PC-9 (cell line): ENCODE results near the gene CILP2. TPM values are rescaled to one million over a fixed set of nuclear protein-coding genes. Genes with fewer than 3 reads are reported as not detected.
A peak's percentile ranks its signal among the peaks of the same experiment; 100 is the strongest.

Experiments
- BruUV-seq: library from RNA; stranded (reverse); fragments of 400-500 nt; replicated peaks from 2 replicates; lab custom pipeline; 2021; lab: Mats Ljungman, UMichigan
- CTCF ChIA-PET: fragments of 300-600 bp; sonication (Branson Sonifier 250); formaldehyde crosslinking; loops from one replicate; lab custom pipeline; 2022; ENCODE audit warnings: antibody characterized with exemption; lab: Charles Lee
- POLR2A ChIA-PET: fragments of 300-600 bp; sonication (Branson Sonifier 250); formaldehyde crosslinking; loops from one replicate; lab custom pipeline; 2022; ENCODE audit warnings: antibody characterized with exemption; ENCODE audit not compliant: unreplicated experiment; lab: Charles Lee
- DNase-seq, 2 experiments: peaks; one replicate each; pipeline versions ENCODE4 v3.0.0 to v3.0.0-alpha.2; 2015 to 2022; ENCODE audit warnings: mixed read lengths in 1 of 2
- H2AFZ ChIP-seq: fragments of 200-600 bp; sonication (generic); 2 replicates; pipeline ENCODE4 v1.8.1; 2017; ENCODE audit warnings: antibody characterized with exemption
- H3F3A ChIP-seq: fragments of 200-600 bp; sonication (generic); 2 replicates; pipeline ENCODE4 v1.8.1; 2017; ENCODE audit warnings: antibody characterized with exemption, mild to moderate bottlenecking, low read depth; ENCODE audit not compliant: insufficient read depth
- H3K27ac ChIP-seq: fragments of 200-600 bp; sonication (generic); 2 replicates; pipeline ENCODE4 v1.6.1; 2016; ENCODE audit warnings: mixed run types
- H3K27me3 ChIP-seq: fragments of 200-600 bp; sonication (generic); 2 replicates; pipeline ENCODE4 v1.6.1; 2016; ENCODE audit warnings: low read depth, mixed run types; ENCODE audit not compliant: insufficient read depth
- H3K36me3 ChIP-seq: fragments of 200-600 bp; sonication (generic); 2 replicates; pipeline ENCODE4 v1.6.1; 2016; ENCODE audit warnings: low read depth, mixed run types
- H3K4me1 ChIP-seq: fragments of 200-600 bp; sonication (generic); replicated peaks from 2 replicates; pipeline ENCODE4 v1.6.1; 2016; ENCODE audit warnings: mixed run types; ENCODE audit not compliant: insufficient read depth
- H3K4me2 ChIP-seq: fragments of 200-600 bp; sonication (generic); 2 replicates; pipeline ENCODE4 v1.6.1; 2017; ENCODE audit warnings: mixed run types
- H3K4me3 ChIP-seq: fragments of 200-600 bp; sonication (generic); 2 replicates; pipeline ENCODE4 v1.6.1; 2016; ENCODE audit warnings: mixed run types
- H3K79me2 ChIP-seq: fragments of 200-600 bp; sonication (generic); 2 replicates; pipeline ENCODE4 v1.6.1; 2017; ENCODE audit warnings: low read depth, mixed run types
- H3K9me2 ChIP-seq: fragments of 200-600 bp; sonication (generic); 2 replicates; pipeline ENCODE4 v1.8.1; 2017; ENCODE audit warnings: mild to moderate bottlenecking; ENCODE audit not compliant: insufficient read depth
- H3K9me3 ChIP-seq: fragments of 200-600 bp; sonication (generic); 2 replicates; pipeline ENCODE4 v1.8.1; 2016; ENCODE audit warnings: low read depth; ENCODE audit not compliant: insufficient read depth
- H4K20me1 ChIP-seq: fragments of 200-600 bp; sonication (generic); 2 replicates; pipeline ENCODE4 v1.8.1; 2017; ENCODE audit not compliant: insufficient read depth
- EZH2 ChIP-seq: fragments of 200-600 bp; sonication (generic); IDR thresholded peaks from 2 replicates; pipeline ENCODE4 v1.8.0; 2017; ENCODE audit warnings: antibody characterized with exemption, low read depth
- intact Hi-C: fragments of 100-400 bp; cut with micrococcal nuclease; formaldehyde crosslinking; loops from one replicate; pipeline ENCODE4 v1.10.0; 2022; ENCODE audit not compliant: unreplicated experiment
- total RNA-seq: library from RNA; stranded (reverse); gene quantifications from 2 replicates; pipeline ENCODE4 v1.2.3, GENCODE V29; 2021
- TF ChIP-seq, protein P1 (sequence below): fragments of 200-600 bp; sonication (generic); conservative IDR thresholded peaks from 2 replicates; pipeline ENCODE4 v1.6.1; 2017; ENCODE audit warnings: mixed run types, antibody characterized with exemption, mild to moderate bottlenecking, moderate library complexity

CILP2 gene
- total RNA-seq, 1 experiment from 2014 or later = 1.1 TPM

GRCh38 chr19:19504754-19505668 is 33.1 kb upstream of the CILP2 start:
- POLR2A ChIA-PET = no interaction called here
- intact Hi-C loops = no loop called here

DNA sequence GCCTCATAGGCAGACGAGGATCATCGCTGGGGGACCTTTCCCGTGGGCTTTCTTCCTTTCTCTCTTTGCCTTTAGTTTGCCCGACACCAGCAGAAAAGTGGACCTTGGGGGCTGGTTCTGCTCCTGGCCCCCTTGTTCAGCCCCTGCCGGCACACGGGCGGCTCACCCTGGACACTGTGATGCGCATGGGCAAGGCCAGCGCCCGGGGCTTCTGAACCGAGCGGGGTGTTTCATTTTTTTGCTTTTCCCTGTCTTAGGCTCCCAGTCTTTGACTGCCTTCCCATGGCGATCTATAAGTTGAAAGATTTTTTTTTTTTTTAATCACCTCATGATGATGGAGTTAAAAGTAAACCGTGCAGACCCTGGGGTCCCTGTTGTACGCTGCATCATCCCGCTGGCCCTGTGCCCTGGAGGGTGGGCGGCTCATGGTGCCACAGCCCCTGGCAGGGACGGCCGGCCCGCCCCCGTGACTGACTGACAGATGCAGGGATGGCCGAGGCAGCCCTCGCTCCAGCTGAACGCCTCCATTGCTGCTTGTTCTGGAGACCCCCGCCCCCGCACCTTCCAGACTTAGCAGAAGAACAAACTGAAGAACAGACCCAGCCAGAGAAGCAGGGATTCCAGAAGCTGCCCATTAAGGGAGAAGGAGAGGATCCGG is 32.3 kb upstream of the CILP2 start:
- no peak overlapping the region for H2AFZ ChIP-seq
- TSS peak; percentile 11 for BruUV-seq
- H3K79me2 ChIP-seq = no peaks in the 10 kb centered on the region
- H3F3A ChIP-seq = peaks cover 38% of the 10 kb centered on the region; the same call in 1 of the 2 replicates
- DNase-seq = no peak
- TF ChIP-seq, protein P1, sequence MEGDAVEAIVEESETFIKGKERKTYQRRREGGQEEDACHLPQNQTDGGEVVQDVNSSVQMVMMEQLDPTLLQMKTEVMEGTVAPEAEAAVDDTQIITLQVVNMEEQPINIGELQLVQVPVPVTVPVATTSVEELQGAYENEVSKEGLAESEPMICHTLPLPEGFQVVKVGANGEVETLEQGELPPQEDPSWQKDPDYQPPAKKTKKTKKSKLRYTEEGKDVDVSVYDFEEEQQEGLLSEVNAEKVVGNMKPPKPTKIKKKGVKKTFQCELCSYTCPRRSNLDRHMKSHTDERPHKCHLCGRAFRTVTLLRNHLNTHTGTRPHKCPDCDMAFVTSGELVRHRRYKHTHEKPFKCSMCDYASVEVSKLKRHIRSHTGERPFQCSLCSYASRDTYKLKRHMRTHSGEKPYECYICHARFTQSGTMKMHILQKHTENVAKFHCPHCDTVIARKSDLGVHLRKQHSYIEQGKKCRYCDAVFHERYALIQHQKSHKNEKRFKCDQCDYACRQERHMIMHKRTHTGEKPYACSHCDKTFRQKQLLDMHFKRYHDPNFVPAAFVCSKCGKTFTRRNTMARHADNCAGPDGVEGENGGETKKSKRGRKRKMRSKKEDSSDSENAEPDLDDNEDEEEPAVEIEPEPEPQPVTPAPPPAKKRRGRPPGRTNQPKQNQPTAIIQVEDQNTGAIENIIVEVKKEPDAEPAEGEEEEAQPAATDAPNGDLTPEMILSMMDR = no peak
- no peak for TF ChIP-seq EZH2
- H3K4me3 ChIP-seq = no peak overlapping the region
- no peak overlapping the region for H3K4me2 ChIP-seq
- 0 out of 2 replicates have a peak, but pooled peaks cover 14% of the 10 kb centered on the region for H3K36me3 ChIP-seq
- CTCF ChIA-PET = no interaction called here
- intact Hi-C loops = no loop called here
- peaks cover 8% of the 10 kb centered on the region; the same call in 1 of the 2 replicates for H4K20me1 ChIP-seq
- POLR2A ChIA-PET = no interaction called here
- H3K4me1 ChIP-seq = no peaks in the 10 kb centered on the region
- no peaks in the 10 kb centered on the region for H3K27me3 ChIP-seq
- no peaks in the 10 kb centered on the region for H3K9me2 ChIP-seq
- no peak overlapping the region for H3K27ac ChIP-seq
- H3K9me3 ChIP-seq = no peaks in the 10 kb centered on the region

More at GRCh38 chr19:19504754-19505668, 33.1 kb upstream of the CILP2 start:
- H3K27me3 ChIP-seq = no peaks in the 10 kb centered on the region
- DNase-seq = no peak
- no peaks in the 10 kb centered on the region for H3K9me3 ChIP-seq
- CTCF ChIA-PET = no interaction called here
- no peak overlapping the region for H3K4me3 ChIP-seq
- no peak overlapping the region for H3K4me2 ChIP-seq
- H3F3A ChIP-seq = peaks cover 34% of the 10 kb centered on the region; the same call in 1 of the 2 replicates
- no TSS peak for BruUV-seq
- H3K36me3 ChIP-seq = 0 out of 2 replicates have a peak, but pooled peaks cover 19% of the 10 kb centered on the region
- H3K4me1 ChIP-seq = no peaks in the 10 kb centered on the region
- no peaks in the 10 kb centered on the region for H3K9me2 ChIP-seq
- H2AFZ ChIP-seq = no peak overlapping the region
- H4K20me1 ChIP-seq = peaks cover 8% of the 10 kb centered on the region; the same call in 1 of the 2 replicates
- H3K27ac ChIP-seq = no peak overlapping the region
- TF ChIP-seq EZH2 = no peak
- TF ChIP-seq, protein P1 = no peak
- no peaks in the 10 kb centered on the region for H3K79me2 ChIP-seq

- H3K79me2 ChIP-seq = no peaks in the 10 kb centered on the region
- H4K20me1 ChIP-seq = peaks cover 8% of the 10 kb centered on the region; the same call in 1 of the 2 replicates
- H3K27me3 ChIP-seq = no peaks in the 10 kb centered on the region
- peaks cover 45% of the 10 kb centered on the region; the same call in 1 of the 2 replicates for H3F3A ChIP-seq
- no peak overlapping the region for H3K27ac ChIP-seq
- H3K9me3 ChIP-seq = no peaks in the 10 kb centered on the region
- H3K4me2 ChIP-seq = no peak overlapping the region
- H3K36me3 ChIP-seq = 0 out of 2 replicates have a peak, but pooled peaks cover 14% of the 10 kb centered on the region
- H3K9me2 ChIP-seq = no peaks in the 10 kb centered on the region
- no peak overlapping the region for H2AFZ ChIP-seq
- ChIA-PET CTCF (no interaction called here), POLR2A (no interaction called here)
- TF ChIP-seq EZH2 = no peak
- TF ChIP-seq, protein P1 = no peak
- no peak overlapping the region for H3K4me3 ChIP-seq
- DNase-seq = no peak
- H3K4me1 ChIP-seq = no peaks in the 10 kb centered on the region
- no TSS peak for BruUV-seq
- intact Hi-C loops = no loop called here
Measured at GRCh38 chr19:19506592-19506991, 31.5 kb upstream of the CILP2 start.
